GM13977 (cell line): ENCODE measurements around the gene DGCR8.

Experiments
- DNase-seq: peaks from one replicate; pipeline ENCODE4 v3.0.0; 2012; ENCODE audit warnings: low spot score
- CTCF ChIP-seq: IDR thresholded peaks from 2 replicates; pipeline ENCODE4 v1.5.1; 2012; ENCODE audit warnings: mild to moderate bottlenecking, control low read depth; ENCODE audit not compliant: insufficient read depth; ENCODE audit errors: extremely low read depth, missing control alignments
- in situ Hi-C: fragments of 300-500 bp; cut with MboI; formaldehyde crosslinking; loops from one replicate; pipeline ENCODE4 v1.12.0; 2022; ENCODE audit warnings: low sequenced_read_pairs, low pct_unique_long_range_greater_than_20kb, mixed read lengths, inconsistent platforms; ENCODE audit not compliant: unreplicated experiment

Gene DGCR8

DNA sequence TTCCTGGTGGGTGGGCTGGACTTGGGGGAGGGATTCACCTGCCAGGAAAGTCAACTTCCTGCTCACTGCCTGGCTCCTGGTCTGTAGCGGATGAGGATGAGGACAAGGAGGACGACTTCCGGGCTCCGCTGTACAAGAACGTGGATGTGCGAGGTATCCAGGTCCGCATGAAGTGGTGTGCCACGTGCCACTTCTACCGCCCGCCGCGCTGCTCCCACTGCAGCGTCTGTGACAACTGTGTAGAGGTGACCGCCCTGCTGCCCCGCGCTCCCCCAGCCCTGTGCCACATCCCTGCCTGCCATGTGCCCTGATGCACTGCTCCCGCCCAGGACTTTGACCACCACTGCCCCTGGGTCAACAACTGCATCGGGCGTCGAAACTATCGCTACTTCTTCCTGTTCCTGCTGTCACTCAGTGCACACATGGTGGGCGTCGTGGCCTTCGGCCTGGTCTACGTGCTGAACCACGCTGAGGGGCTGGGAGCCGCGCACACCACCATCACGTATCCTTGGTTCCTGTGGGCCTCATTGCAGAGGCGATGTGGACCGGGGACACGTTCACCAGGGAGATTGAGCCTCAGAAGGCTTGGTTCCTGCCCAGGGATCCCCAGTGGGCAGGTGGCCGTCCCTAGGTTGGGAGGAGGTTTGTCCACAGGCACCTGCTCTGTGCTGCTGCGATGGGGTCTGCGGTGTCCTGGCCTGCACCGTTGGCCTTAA is 59.5 kb downstream of the DGCR8 start:
- in situ Hi-C loops, result no loop called here
- no peak for TF ChIP-seq CTCF
- no peak for DNase-seq

GRCh38 chr22:20140107-20140445 is 60.0 kb downstream of the DGCR8 start:
- no peak for DNase-seq
- TF ChIP-seq CTCF, result no peak
- in situ Hi-C loops, result no loop called here

DNA sequence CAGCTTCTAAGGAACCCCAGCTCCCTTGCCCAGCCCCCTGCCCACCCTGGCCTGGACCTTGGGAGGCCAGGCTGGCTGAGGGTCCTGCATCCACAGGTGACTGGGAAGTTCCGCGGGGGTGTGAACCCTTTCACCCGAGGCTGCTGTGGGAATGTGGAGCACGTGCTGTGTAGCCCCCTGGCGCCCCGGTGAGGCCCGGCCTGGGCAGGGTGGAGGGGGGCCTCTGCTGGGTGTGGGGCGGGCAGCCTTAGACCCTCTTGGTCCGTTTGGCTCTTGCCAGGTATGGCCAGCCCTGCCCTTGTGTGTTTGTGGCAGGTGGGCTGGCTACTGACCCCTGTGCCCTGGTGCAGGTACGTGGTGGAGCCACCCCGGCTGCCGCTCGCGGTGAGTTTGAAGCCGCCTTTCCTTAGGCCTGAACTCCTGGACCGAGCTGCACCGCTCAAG is 60.5 kb downstream of the DGCR8 start:
- DNase-seq, result no peak
- TF ChIP-seq CTCF, result no peak
- in situ Hi-C loops, result no loop called here

GRCh38 chr22:20141186-20142077 is 61.4 kb downstream of the DGCR8 start:
- DNase-seq, result no peak
- in situ Hi-C loops, result no loop called here
- TF ChIP-seq CTCF, result no peak

DNA sequence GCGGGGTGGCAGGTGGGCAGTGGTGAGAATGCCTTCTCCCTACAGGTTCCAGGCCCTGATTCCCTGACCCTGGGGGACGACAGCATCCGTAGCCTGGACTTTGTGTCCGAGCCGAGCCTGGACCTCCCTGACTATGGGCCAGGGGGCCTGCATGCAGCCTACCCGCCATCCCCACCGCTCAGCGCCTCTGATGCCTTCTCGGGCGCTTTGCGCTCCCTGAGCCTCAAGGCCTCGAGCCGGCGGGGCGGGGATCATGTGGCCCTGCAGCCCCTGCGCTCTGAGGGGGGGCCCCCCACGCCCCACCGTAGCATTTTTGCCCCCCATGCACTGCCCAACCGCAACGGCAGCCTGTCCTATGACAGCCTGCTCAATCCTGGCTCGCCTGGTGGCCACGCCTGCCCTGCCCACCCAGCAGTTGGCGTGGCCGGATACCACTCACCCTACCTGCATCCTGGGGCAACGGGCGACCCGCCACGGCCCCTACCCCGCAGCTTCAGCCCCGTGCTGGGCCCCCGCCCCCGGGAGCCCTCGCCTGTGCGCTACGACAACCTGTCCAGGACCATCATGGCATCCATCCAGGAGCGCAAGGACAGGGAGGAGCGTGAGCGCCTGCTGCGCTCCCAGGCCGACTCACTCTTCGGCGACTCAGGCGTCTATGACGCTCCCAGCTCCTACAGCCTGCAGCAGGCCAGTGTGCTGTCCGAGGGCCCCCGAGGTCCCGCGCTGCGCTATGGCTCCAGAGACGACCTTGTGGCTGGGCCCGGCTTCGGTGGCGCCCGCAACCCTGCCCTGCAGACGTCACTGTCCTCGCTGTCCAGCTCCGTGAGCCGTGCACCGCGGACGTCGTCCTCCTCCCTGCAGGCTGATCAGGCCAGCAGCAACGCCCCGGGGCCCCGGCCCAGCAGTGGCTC is 62.9 kb downstream of the DGCR8 start:
- TF ChIP-seq CTCF, result no peak
- in situ Hi-C loops, result no loop called here
- no peak for DNase-seq
